HT1080 (cell line): Measurements from ENCODE around the gene TRANK1. TPM values are rescaled to one million over a fixed set of nuclear protein-coding genes. Genes with fewer than 3 reads are reported as not detected.
"Not testable (repeated sequence)": the region's sequence is repeated elsewhere in the genome, so short reads cannot be mapped to it uniquely, and the experiment has no call there.

Experiments
- DNase-seq: peaks from one replicate; pipeline ENCODE4 v3.0.0-alpha.2; 2015; ENCODE audit warnings: low read depth
- total RNA-seq: library from RNA; depleted of rRNA; stranded (reverse); fragments of >200 nt; shearing (Covaris generic); gene quantifications from 2 replicates; pipeline ENCODE4 v1.2.3, GENCODE V29; 2014

TRANK1 gene
- total RNA-seq, 1 experiment from 2014 or later, result 1.4 TPM

- no peak for DNase-seq
These were observed 23.8 kb downstream of the TRANK1 start for GRCh38 chr3:36920884-36921567.

- no peak for DNase-seq
These were observed 25.3 kb downstream of the TRANK1 start for GRCh38 chr3:36919439-36920160.

- DNase-seq, result no peak
These were observed 26.8 kb downstream of the TRANK1 start for GRCh38 chr3:36918050-36918449.

GRCh38 chr3:36911990-36912804 is 32.7 kb downstream of the TRANK1 start:
- peak; percentile 76 for DNase-seq

- DNase-seq, result no peak
These were observed 35.2 kb downstream of the TRANK1 start for GRCh38 chr3:36909666-36910065.

GRCh38 chr3:36909181-36909580 is 35.7 kb downstream of the TRANK1 start:
- DNase-seq, result no peak

- DNase-seq, result no peak
These were observed 36.1 kb downstream of the TRANK1 start for GRCh38 chr3:36908647-36909180.

GRCh38 chr3:36907911-36908646 is 36.8 kb downstream of the TRANK1 start:
- peak; percentile 78 for DNase-seq

GRCh38 chr3:36906504-36907149 is 38.2 kb downstream of the TRANK1 start:
- no peak for DNase-seq

- DNase-seq, result no peak
These were observed 39.3 kb downstream of the TRANK1 start for GRCh38 chr3:36905545-36905944.

- DNase-seq, result no peak
These were observed 40.2 kb downstream of the TRANK1 start for GRCh38 chr3:36904641-36905040.

- DNase-seq, result not testable (repeated sequence)
These were observed 40.8 kb downstream of the TRANK1 start for GRCh38 chr3:36904065-36904464.

- DNase-seq, result no peak
These were observed 41.6 kb downstream of the TRANK1 start for GRCh38 chr3:36903119-36903882.

GRCh38 chr3:36901588-36901987 is 43.3 kb downstream of the TRANK1 start:
- DNase-seq, result no peak

- no peak for DNase-seq
These were observed 44.1 kb downstream of the TRANK1 start for GRCh38 chr3:36900474-36901443.

GRCh38 chr3:36895496-36896409 is 49.1 kb downstream of the TRANK1 start:
- no peak for DNase-seq

- DNase-seq, result no peak
These were observed 49.9 kb downstream of the TRANK1 start for GRCh38 chr3:36894914-36895313.

GRCh38 chr3:36893826-36894225 is 51.0 kb downstream of the TRANK1 start:
- DNase-seq, result no peak
